Measurements from ENCODE around the gene AMH. TPM values are rescaled to one million over a fixed set of nuclear protein-coding genes. Genes with fewer than 3 reads are reported as not detected.

Gene AMH
- total and polyA plus RNA-seq, 4 donors: 0.08 to 0.59 (median 0.47) TPM; not detected in 1

DNA sequence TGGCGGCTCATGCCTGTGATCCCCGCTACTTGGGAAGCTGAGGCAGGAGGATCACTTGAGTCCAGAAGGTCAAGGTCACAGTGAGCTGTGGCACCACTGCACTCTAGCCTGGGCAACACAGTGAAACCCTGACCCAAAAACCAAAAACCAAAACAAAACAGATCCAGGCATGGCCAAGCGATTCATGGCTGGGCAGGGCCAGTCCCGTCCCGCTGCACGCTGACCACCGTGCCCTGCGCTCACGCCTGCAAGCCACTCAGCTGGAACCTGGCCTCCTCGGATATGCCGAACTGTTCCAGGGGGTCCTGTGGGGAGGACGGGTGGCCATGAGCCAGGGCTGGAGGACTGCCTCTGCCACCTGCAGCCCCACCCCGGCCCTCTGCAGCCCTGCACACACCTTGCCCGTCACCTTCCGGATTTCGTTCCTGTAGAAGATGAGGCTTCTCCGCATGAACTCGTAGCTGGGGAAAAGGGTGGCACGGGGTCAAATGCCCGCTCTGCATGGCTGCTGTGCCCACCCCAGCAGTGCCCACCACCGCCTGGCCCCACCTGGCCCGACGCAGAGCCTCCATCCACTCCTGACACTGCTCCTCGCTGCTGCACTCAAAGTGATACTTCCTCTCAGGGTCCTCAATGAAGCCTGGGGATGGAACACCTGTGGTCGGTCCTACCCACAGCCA is 15.4 kb upstream of the AMH start:
- DNase-seq (ENCODE audit: low spot score): no peak
- Histone ChIP-seq H3K9me3 (ENCODE audit: control insufficient read depth in 4 of 4, low read length in 3 of 4) (no peaks in the 10 kb centered on the region), H3K9ac (ENCODE audit: low read depth in 1 of 2, low read length in 2 of 2) (no peak overlapping the region), H3K27me3 (ENCODE audit: control insufficient read depth in 4 of 4, insufficient read depth in 4 of 4, low read length in 3 of 4) (no peaks in the 10 kb centered on the region), H3K36me3 (ENCODE audit: control insufficient read depth in 4 of 4, insufficient read depth in 3 of 4, low read depth in 1 of 4, low read length in 3 of 4) (peaks cover 0 to 15% (median 4%) of the 10 kb centered on the region in 4 donors), H3K4me3 (ENCODE audit: low read depth in 1 of 3, low read length in 3 of 3) (no peak overlapping the region), H3K27ac (ENCODE audit: low read depth in 1 of 2, low read length in 2 of 2) (no peak overlapping the region), H3K4me1 (ENCODE audit: control insufficient read depth in 4 of 4, insufficient read depth in 4 of 4, low read length in 3 of 4) (peaks cover 8 to 48% (median 28%) of the 10 kb centered on the region in 4 donors)
- WGBS: 91% methylated on average over 25 of the region's 25 CpGs
- TF ChIP-seq, protein P1, sequence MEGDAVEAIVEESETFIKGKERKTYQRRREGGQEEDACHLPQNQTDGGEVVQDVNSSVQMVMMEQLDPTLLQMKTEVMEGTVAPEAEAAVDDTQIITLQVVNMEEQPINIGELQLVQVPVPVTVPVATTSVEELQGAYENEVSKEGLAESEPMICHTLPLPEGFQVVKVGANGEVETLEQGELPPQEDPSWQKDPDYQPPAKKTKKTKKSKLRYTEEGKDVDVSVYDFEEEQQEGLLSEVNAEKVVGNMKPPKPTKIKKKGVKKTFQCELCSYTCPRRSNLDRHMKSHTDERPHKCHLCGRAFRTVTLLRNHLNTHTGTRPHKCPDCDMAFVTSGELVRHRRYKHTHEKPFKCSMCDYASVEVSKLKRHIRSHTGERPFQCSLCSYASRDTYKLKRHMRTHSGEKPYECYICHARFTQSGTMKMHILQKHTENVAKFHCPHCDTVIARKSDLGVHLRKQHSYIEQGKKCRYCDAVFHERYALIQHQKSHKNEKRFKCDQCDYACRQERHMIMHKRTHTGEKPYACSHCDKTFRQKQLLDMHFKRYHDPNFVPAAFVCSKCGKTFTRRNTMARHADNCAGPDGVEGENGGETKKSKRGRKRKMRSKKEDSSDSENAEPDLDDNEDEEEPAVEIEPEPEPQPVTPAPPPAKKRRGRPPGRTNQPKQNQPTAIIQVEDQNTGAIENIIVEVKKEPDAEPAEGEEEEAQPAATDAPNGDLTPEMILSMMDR (IDR thresholded peaks at IDR 0.05; ENCODE audit: low read depth, low read length, missing input control): no peak
- TF ChIP-seq ATF3 (IDR thresholded peaks at IDR 0.05) (no peak), SP1 (IDR thresholded peaks at IDR 0.05) (no peak), MAX (IDR thresholded peaks at IDR 0.05) (no peak), FOXA1 (IDR thresholded peaks at IDR 0.05) (no peak), NR2F2 (IDR thresholded peaks at IDR 0.05) (no peak), HNF4A (conservative IDR thresholded peaks at IDR 0.05) (no peak), HNF4G (IDR thresholded peaks at IDR 0.05) (no peak), EGR1 (IDR thresholded peaks at IDR 0.05; ENCODE audit: low read depth in 2 of 2) (no peak), RAD21 (IDR thresholded peaks at IDR 0.05) (no peak), ZBTB33 (IDR thresholded peaks at IDR 0.05) (no peak), JUND (IDR thresholded peaks at IDR 0.05) (no peak), REST (IDR thresholded peaks at IDR 0.05) (no peak), RXRA (IDR thresholded peaks at IDR 0.05) (no peak), TAF1 (conservative IDR thresholded peaks at IDR 0.05) (no peak), FOXA2 (IDR thresholded peaks at IDR 0.05) (no peak), GABPA (IDR thresholded peaks at IDR 0.05 in 1 of 2, conservative IDR thresholded peaks at IDR 0.05 in 1 of 2) (no peak), YY1 (IDR thresholded peaks at IDR 0.05) (no peak)
